ENCODE measurements around the gene ZYX. TPM values are rescaled to one million over a fixed set of nuclear protein-coding genes. Genes with fewer than 3 reads are reported as not detected.

ZYX gene
- total and polyA plus RNA-seq, 2 donors from 2014 or later: 50.1 to 193 TPM

DNA sequence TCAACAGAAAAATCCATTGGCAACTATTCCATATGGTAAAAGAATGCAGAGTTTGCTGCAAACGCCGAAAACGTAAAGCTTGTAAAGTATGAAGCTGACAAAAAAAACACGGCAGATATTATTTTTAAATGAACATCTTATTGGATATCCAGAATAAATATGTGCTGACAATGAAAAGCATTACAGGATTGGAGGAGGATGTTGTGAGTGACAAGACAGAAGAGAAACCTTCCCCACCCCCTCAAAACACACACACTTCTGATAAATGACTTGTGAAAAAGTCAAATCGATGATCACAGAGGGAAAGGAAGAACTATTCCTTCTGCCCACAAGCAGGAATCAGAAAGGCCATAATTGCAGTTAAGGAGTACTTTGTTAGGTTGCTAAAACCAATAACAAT lies 33.2 kb upstream of the ZYX start:
- H3K4me1 ChIP-seq (ENCODE audit: control insufficient read depth in 2 of 3, insufficient read depth in 2 of 3, low read depth in 1 of 3, low read length in 3 of 3): no peaks in the 10 kb centered on the region
- H3K27me3 ChIP-seq (ENCODE audit: control insufficient read depth, insufficient read depth, low read length): no peaks in the 10 kb centered on the region
- TF ChIP-seq, protein P1, sequence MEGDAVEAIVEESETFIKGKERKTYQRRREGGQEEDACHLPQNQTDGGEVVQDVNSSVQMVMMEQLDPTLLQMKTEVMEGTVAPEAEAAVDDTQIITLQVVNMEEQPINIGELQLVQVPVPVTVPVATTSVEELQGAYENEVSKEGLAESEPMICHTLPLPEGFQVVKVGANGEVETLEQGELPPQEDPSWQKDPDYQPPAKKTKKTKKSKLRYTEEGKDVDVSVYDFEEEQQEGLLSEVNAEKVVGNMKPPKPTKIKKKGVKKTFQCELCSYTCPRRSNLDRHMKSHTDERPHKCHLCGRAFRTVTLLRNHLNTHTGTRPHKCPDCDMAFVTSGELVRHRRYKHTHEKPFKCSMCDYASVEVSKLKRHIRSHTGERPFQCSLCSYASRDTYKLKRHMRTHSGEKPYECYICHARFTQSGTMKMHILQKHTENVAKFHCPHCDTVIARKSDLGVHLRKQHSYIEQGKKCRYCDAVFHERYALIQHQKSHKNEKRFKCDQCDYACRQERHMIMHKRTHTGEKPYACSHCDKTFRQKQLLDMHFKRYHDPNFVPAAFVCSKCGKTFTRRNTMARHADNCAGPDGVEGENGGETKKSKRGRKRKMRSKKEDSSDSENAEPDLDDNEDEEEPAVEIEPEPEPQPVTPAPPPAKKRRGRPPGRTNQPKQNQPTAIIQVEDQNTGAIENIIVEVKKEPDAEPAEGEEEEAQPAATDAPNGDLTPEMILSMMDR (IDR thresholded peaks at IDR 0.05; ENCODE audit: borderline replicate concordance, extremely low read depth, insufficient read depth): no peak
- DNase-seq: no peak
- no peak for FAIRE-seq
- H3K4me3 ChIP-seq (ENCODE audit: low read length in 3 of 3): no peak overlapping the region
- H3K9me3 ChIP-seq (ENCODE audit: control insufficient read depth in 2 of 3, insufficient read depth in 1 of 3, low read length in 3 of 3): no peaks in the 10 kb centered on the region
- no peak overlapping the region for H3K9ac ChIP-seq (ENCODE audit: low read length in 3 of 3)
- no peaks in the 10 kb centered on the region for H3K36me3 ChIP-seq (ENCODE audit: control insufficient read depth in 2 of 3, insufficient read depth in 3 of 3, low read length in 3 of 3)
- intact Hi-C loops (cut with DNase I): no loop called here
- no peak overlapping the region for H3K27ac ChIP-seq (ENCODE audit: low read depth in 2 of 2, low read length in 2 of 2)

DNA sequence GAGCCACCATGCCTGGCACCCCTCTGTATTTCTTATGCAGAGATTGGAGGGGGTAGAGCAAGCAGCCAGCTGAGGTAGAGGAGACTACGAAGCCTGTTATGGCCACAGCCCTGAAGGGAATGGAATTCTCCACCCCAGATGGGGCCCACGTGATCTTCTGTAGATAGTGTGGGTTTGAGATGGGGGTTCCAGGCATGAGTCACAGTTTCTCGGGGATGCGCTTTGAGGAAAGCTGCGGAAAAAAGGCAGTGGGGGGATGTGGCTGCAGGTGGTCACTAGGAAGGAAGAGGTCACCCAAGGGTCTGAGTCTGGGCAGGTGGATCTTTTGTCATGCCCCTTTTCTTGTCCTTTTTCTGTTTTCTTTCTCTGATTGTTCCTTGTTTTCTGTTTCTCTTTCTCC lies 30.1 kb upstream of the ZYX start:
- Histone ChIP-seq H3K36me3 (ENCODE audit: control insufficient read depth in 2 of 3, insufficient read depth in 3 of 3, low read length in 3 of 3) (no peaks in the 10 kb centered on the region), H3K27me3 (ENCODE audit: control insufficient read depth, insufficient read depth, low read length) (no peaks in the 10 kb centered on the region), H3K27ac (ENCODE audit: low read depth in 2 of 2, low read length in 2 of 2) (no peak overlapping the region), H3K4me1 (ENCODE audit: control insufficient read depth in 2 of 3, insufficient read depth in 2 of 3, low read depth in 1 of 3, low read length in 3 of 3) (no peaks in the 10 kb centered on the region), H3K9ac (ENCODE audit: low read length in 3 of 3) (no peak overlapping the region), H3K4me3 (ENCODE audit: low read length in 3 of 3) (no peak overlapping the region), H3K9me3 (ENCODE audit: control insufficient read depth in 2 of 3, insufficient read depth in 1 of 3, low read length in 3 of 3) (no peaks in the 10 kb centered on the region)
- no peak for FAIRE-seq
- no peak for DNase-seq
- intact Hi-C loops (cut with DNase I): no loop called here
- TF ChIP-seq, protein P1 (IDR thresholded peaks at IDR 0.05; ENCODE audit: borderline replicate concordance, extremely low read depth, insufficient read depth): no peak

DNA sequence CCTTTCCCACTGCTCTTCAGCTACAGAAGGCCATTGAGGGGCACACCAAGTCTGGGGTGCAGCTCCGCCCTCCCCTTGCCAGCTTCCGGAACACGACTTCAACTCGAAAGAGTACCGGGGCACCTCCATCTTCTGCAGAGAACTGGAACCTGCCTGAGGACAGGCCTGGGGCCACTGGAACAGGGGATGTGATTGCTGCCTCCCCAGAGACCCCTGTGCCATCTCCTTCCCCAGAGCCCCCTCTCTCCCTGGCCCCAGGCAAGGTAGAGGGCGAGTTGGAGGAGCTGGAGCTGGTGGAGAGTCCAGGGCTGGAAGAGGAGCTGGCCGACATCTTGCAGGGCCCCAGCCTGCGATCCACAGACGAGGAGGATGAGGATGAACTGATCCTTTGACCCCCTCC lies 29.6 kb upstream of the ZYX start:
- Histone ChIP-seq H3K36me3 (ENCODE audit: control insufficient read depth in 2 of 3, insufficient read depth in 3 of 3, low read length in 3 of 3) (no peaks in the 10 kb centered on the region), H3K27me3 (ENCODE audit: control insufficient read depth, insufficient read depth, low read length) (no peaks in the 10 kb centered on the region), H3K4me1 (ENCODE audit: control insufficient read depth in 2 of 3, insufficient read depth in 2 of 3, low read depth in 1 of 3, low read length in 3 of 3) (no peaks in the 10 kb centered on the region), H3K9me3 (ENCODE audit: control insufficient read depth in 2 of 3, insufficient read depth in 1 of 3, low read length in 3 of 3) (no peaks in the 10 kb centered on the region), H3K4me3 (ENCODE audit: low read length in 3 of 3) (no peak overlapping the region), H3K27ac (ENCODE audit: low read depth in 2 of 2, low read length in 2 of 2) (no peak overlapping the region), H3K9ac (ENCODE audit: low read length in 3 of 3) (no peak overlapping the region)
- DNase-seq: no peak
- TF ChIP-seq, protein P1 (IDR thresholded peaks at IDR 0.05; ENCODE audit: borderline replicate concordance, extremely low read depth, insufficient read depth): no peak
- no peak for FAIRE-seq
- intact Hi-C loops (cut with DNase I): no loop called here

DNA sequence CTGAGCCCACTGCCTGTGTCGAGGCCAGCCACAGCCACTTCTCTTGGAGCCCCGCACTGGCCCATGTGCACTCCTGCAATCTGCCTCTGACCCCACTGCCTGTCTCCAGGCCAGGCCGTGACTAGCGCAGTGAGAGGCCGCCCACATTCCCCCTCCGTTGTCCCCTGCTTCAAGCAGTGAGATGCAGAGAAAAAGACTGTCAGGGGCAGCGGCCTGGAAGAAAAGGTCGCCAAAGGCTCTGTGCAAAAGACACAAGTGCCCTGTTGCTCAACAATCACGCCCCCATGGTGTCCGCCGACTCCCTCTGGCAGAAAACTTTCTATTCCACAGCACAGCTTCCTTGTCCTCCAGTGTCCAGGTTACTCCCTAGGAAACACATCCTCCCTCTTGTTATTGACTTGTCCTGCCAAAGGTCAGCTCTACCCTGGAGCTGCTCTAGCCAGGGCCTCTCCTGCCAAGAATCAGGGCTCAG lies 28.6 kb upstream of the ZYX start:
- Histone ChIP-seq H3K4me3 (ENCODE audit: low read length in 3 of 3) (no peak overlapping the region), H3K27ac (ENCODE audit: low read depth in 2 of 2, low read length in 2 of 2) (no peak overlapping the region), H3K4me1 (ENCODE audit: control insufficient read depth in 2 of 3, insufficient read depth in 2 of 3, low read depth in 1 of 3, low read length in 3 of 3) (no peaks in the 10 kb centered on the region), H3K36me3 (ENCODE audit: control insufficient read depth in 2 of 3, insufficient read depth in 3 of 3, low read length in 3 of 3) (no peaks in the 10 kb centered on the region), H3K9me3 (ENCODE audit: control insufficient read depth in 2 of 3, insufficient read depth in 1 of 3, low read length in 3 of 3) (no peaks in the 10 kb centered on the region), H3K9ac (ENCODE audit: low read length in 3 of 3) (no peak overlapping the region), H3K27me3 (ENCODE audit: control insufficient read depth, insufficient read depth, low read length) (no peaks in the 10 kb centered on the region)
- TF ChIP-seq, protein P1 (IDR thresholded peaks at IDR 0.05; ENCODE audit: borderline replicate concordance, extremely low read depth, insufficient read depth): no peak
- no peak for FAIRE-seq
- intact Hi-C loops (cut with DNase I): no loop called here
- DNase-seq: peak in 1 of 5 donors; percentile 9

Data from kidney (tissue), 14 donors.